ENCODE measurements around the gene SLC24A1.
"Not testable (repeated sequence)": the region's sequence is repeated elsewhere in the genome, so short reads cannot be mapped to it uniquely, and the experiment has no call there.

Gene SLC24A1

DNA sequence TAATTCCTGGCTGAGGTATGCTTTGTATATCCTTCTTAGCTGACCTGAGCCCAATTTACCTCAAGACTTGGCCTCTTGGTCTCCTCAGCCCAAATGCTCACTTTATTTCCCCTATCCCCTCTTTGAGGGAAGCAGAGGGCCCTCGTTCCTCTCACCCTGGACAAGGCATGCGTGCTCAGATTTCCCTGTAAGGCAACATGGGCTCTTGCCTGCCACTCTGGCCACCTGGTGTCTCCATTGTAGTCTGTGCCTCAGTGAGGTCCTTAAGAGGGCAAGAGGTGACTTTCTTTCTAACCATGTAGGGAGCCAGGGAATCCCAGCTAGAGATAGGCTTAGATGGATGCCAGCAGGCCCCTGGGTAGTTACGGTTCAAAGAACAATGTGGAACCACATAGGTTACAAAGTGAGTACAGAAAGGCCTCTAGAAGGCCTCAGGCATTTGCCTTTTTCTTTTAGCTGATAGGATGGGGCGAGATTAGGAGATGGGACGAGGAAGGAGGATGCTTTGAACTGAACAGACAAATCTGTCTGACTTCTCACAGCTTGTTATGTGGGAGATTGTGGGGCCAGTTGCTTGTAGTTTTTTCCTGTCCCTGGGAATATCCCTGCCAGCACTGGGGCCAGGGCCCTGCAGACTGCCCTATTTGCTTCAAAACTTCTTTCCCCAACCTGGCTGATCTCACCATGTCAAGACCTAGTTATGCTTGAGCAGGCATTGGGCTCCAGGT lies 9.7 kb upstream of the SLC24A1 start:
- H2BK15ac ChIP-seq (ENCODE audit: low read length) = no peak overlapping the region
- no peak overlapping the region for H4K8ac ChIP-seq (ENCODE audit: low read depth, low read length)
- H3K27ac ChIP-seq (replicated peaks; ENCODE audit: low read length) = peak overlapping the region; percentile 89
- no peak overlapping the region for H2AK5ac ChIP-seq (ENCODE audit: low read depth, low read length)
- no peak overlapping the region for H3K4ac ChIP-seq (ENCODE audit: low read length)
- H3K4me1 ChIP-seq (ENCODE audit: control insufficient read depth in 2 of 2, insufficient read depth in 1 of 2, low read depth in 1 of 2, low read length in 2 of 2) = peaks cover 8 to 14% of the 10 kb centered on the region in 2 donors
- H3K9ac ChIP-seq (ENCODE audit: low read depth, low read length, poor library complexity) = no peak overlapping the region
- no peak overlapping the region for H2BK5ac ChIP-seq (ENCODE audit: low read length)
- no peaks in the 10 kb centered on the region for H3K9me3 ChIP-seq (replicated peaks in 1 of 2; ENCODE audit: control insufficient read depth in 2 of 2, insufficient read depth in 1 of 2, low read depth in 1 of 2, low read length in 2 of 2)
- peak; percentile 9 for DNase-seq (ENCODE audit: low spot score)
- H3K14ac ChIP-seq (ENCODE audit: low read length) = no peak overlapping the region
- no CpG with 5 or more reads among the region's 5 CpGs for WGBS, 2 donors (ENCODE audit: extremely low coverage in 2 of 2, insufficient read length in 2 of 2, insufficient replicate concordance in 1 of 2)
- H3K4me3 ChIP-seq (ENCODE audit: low read length in 2 of 2) = peak overlapping the region in 1 of 2 donors; percentile 65
- H4K91ac ChIP-seq (ENCODE audit: low read depth, low read length, poor library complexity) = no peak overlapping the region
- H3K23ac ChIP-seq (ENCODE audit: low read depth, low read length, poor library complexity) = no peak overlapping the region
- no peak overlapping the region for H2BK12ac ChIP-seq (ENCODE audit: low read length)
- no peak overlapping the region for H2BK120ac ChIP-seq (ENCODE audit: low read depth, low read length)
- H3K36me3 ChIP-seq (replicated peaks in 1 of 2; ENCODE audit: control insufficient read depth in 2 of 2, insufficient read depth in 2 of 2, low read length in 2 of 2) = peaks cover 1 to 7% of the 10 kb centered on the region in 2 donors
- no peaks in the 10 kb centered on the region for H3K79me1 ChIP-seq (ENCODE audit: low read depth, low read length)
- H2AFZ ChIP-seq (ENCODE audit: low read length) = peak overlapping the region; percentile 92
- H3K27me3 ChIP-seq (ENCODE audit: control insufficient read depth in 3 of 3, insufficient read depth in 3 of 3, low read depth in 1 of 3, low read length in 3 of 3) = no peaks in the 10 kb centered on the region
- no peak overlapping the region for H3K18ac ChIP-seq (ENCODE audit: low read length)
- peak overlapping the region; percentile 58 for H3K4me2 ChIP-seq (ENCODE audit: insufficient read depth, low read length, poor library complexity, severe bottlenecking)

DNA sequence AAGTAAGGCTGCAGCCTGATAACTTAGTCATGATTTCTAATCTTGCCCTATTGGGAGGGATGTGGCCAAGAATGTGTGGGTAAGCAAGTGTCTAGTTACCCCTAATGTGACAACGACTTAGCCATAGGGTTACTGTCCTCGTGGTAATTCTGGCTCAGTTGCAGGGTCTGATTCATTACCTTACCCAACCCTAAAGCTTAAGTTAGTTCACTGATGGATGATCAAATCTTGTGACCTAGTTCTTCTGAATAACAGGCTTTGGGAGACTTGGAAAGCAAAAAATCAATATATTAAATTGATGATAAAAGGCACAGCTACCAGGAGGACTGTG lies 9.2 kb upstream of the SLC24A1 start:
- H2AK5ac ChIP-seq (ENCODE audit: low read depth, low read length) = no peak overlapping the region
- no peak overlapping the region for H3K23ac ChIP-seq (ENCODE audit: low read depth, low read length, poor library complexity)
- H3K14ac ChIP-seq (ENCODE audit: low read length) = no peak overlapping the region
- H3K79me1 ChIP-seq (ENCODE audit: low read depth, low read length) = no peaks in the 10 kb centered on the region
- H2BK120ac ChIP-seq (ENCODE audit: low read depth, low read length) = no peak overlapping the region
- no peak overlapping the region for H2BK5ac ChIP-seq (ENCODE audit: low read length)
- no peaks in the 10 kb centered on the region for H3K27me3 ChIP-seq (ENCODE audit: control insufficient read depth in 3 of 3, insufficient read depth in 3 of 3, low read depth in 1 of 3, low read length in 3 of 3)
- H3K9ac ChIP-seq (ENCODE audit: low read depth, low read length, poor library complexity) = no peak overlapping the region
- no peak overlapping the region for H4K91ac ChIP-seq (ENCODE audit: low read depth, low read length, poor library complexity)
- H3K4me2 ChIP-seq (ENCODE audit: insufficient read depth, low read length, poor library complexity, severe bottlenecking) = no peak overlapping the region
- WGBS, 2 donors (ENCODE audit: extremely low coverage in 2 of 2, insufficient read length in 2 of 2, insufficient replicate concordance in 1 of 2) = no CpG with 5 or more reads among the region's 2 CpGs
- peak overlapping the region; percentile 26 for H3K27ac ChIP-seq (replicated peaks; ENCODE audit: low read length)
- no peak overlapping the region for H3K18ac ChIP-seq (ENCODE audit: low read length)
- peaks cover 8 to 14% of the 10 kb centered on the region in 2 donors for H3K4me1 ChIP-seq (ENCODE audit: control insufficient read depth in 2 of 2, insufficient read depth in 1 of 2, low read depth in 1 of 2, low read length in 2 of 2)
- peak overlapping the region in 1 of 2 donors; percentile 65 for H3K4me3 ChIP-seq (ENCODE audit: low read length in 2 of 2)
- no peaks in the 10 kb centered on the region for H3K9me3 ChIP-seq (replicated peaks in 1 of 2; ENCODE audit: control insufficient read depth in 2 of 2, insufficient read depth in 1 of 2, low read depth in 1 of 2, low read length in 2 of 2)
- DNase-seq (ENCODE audit: low spot score) = no peak
- H2BK12ac ChIP-seq (ENCODE audit: low read length) = no peak overlapping the region
- no peak overlapping the region for H4K8ac ChIP-seq (ENCODE audit: low read depth, low read length)
- H2AFZ ChIP-seq (ENCODE audit: low read length) = peak overlapping the region; percentile 92
- H3K36me3 ChIP-seq (replicated peaks in 1 of 2; ENCODE audit: control insufficient read depth in 2 of 2, insufficient read depth in 2 of 2, low read length in 2 of 2) = peaks cover 0 to 2% of the 10 kb centered on the region in 2 donors
- no peak overlapping the region for H3K4ac ChIP-seq (ENCODE audit: low read length)
- no peak overlapping the region for H2BK15ac ChIP-seq (ENCODE audit: low read length)

DNA sequence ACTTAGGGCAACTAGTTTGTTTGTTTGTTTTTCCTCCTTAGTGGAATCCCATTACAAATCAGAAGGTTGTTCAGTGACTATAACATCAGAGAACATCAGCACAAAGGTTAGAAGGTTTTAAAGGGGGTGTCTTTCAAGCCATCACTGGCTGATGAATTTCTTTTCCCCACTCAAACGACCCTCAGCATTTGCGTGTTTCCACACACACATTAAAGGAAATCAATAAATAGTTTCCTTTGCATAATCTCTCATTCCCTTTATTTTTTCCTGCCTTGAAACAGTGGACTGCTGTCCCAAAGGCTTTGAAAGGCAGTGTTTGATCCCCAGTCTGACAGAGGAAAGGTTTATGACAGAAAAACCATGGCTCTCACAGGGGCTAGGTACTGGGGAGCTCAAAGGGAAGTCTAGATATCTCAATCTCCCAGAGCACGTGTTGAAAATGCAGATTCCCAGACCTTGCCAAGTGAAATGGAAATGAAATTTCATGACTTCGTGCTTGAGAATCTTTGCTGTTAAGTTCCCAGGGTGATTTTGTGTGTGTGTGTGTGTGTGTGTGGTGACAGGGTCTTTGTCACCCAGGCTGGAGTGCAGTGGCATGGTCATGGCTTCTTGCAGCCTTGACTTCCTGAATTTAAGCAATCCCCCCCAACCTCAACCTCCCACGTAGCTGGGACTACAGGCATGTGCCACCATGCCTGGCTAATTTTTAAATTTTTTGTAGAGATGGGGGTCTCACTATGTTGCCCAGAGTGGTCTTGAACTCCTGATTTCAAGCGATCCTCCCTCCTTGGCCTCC lies 8.6 kb upstream of the SLC24A1 start:
- no peak overlapping the region for H2AFZ ChIP-seq (ENCODE audit: low read length)
- H3K9ac ChIP-seq (ENCODE audit: low read depth, low read length, poor library complexity) = no peak overlapping the region
- no peaks in the 10 kb centered on the region for H3K27me3 ChIP-seq (ENCODE audit: control insufficient read depth in 3 of 3, insufficient read depth in 3 of 3, low read depth in 1 of 3, low read length in 3 of 3)
- H3K79me1 ChIP-seq (ENCODE audit: low read depth, low read length) = no peaks in the 10 kb centered on the region
- H2BK15ac ChIP-seq (ENCODE audit: low read length) = no peak overlapping the region
- H3K9me3 ChIP-seq (replicated peaks in 1 of 2; ENCODE audit: control insufficient read depth in 2 of 2, insufficient read depth in 1 of 2, low read depth in 1 of 2, low read length in 2 of 2) = no peaks in the 10 kb centered on the region
- WGBS, 2 donors (ENCODE audit: extremely low coverage in 2 of 2, insufficient read length in 2 of 2, insufficient replicate concordance in 1 of 2) = no CpG with 5 or more reads among the region's 6 CpGs
- H3K36me3 ChIP-seq (replicated peaks in 1 of 2; ENCODE audit: control insufficient read depth in 2 of 2, insufficient read depth in 2 of 2, low read length in 2 of 2) = no peaks in the 10 kb centered on the region
- H3K4me2 ChIP-seq (ENCODE audit: insufficient read depth, low read length, poor library complexity, severe bottlenecking) = no peak overlapping the region
- no peak overlapping the region for H4K91ac ChIP-seq (ENCODE audit: low read depth, low read length, poor library complexity)
- no peak overlapping the region for H3K14ac ChIP-seq (ENCODE audit: low read length)
- no peak overlapping the region for H2BK5ac ChIP-seq (ENCODE audit: low read length)
- H2BK120ac ChIP-seq (ENCODE audit: low read depth, low read length) = no peak overlapping the region
- no peak overlapping the region for H2BK12ac ChIP-seq (ENCODE audit: low read length)
- H3K4me1 ChIP-seq (ENCODE audit: control insufficient read depth in 2 of 2, insufficient read depth in 1 of 2, low read depth in 1 of 2, low read length in 2 of 2) = peaks cover 8 to 14% of the 10 kb centered on the region in 2 donors
- no peak overlapping the region for H3K27ac ChIP-seq (replicated peaks; ENCODE audit: low read length)
- no peak overlapping the region for H3K4me3 ChIP-seq (ENCODE audit: low read length in 2 of 2)
- DNase-seq (ENCODE audit: low spot score) = no peak
- no peak overlapping the region for H3K4ac ChIP-seq (ENCODE audit: low read length)
- H2AK5ac ChIP-seq (ENCODE audit: low read depth, low read length) = no peak overlapping the region
- no peak overlapping the region for H4K8ac ChIP-seq (ENCODE audit: low read depth, low read length)
- H3K18ac ChIP-seq (ENCODE audit: low read length) = no peak overlapping the region
- H3K23ac ChIP-seq (ENCODE audit: low read depth, low read length, poor library complexity) = no peak overlapping the region

DNA sequence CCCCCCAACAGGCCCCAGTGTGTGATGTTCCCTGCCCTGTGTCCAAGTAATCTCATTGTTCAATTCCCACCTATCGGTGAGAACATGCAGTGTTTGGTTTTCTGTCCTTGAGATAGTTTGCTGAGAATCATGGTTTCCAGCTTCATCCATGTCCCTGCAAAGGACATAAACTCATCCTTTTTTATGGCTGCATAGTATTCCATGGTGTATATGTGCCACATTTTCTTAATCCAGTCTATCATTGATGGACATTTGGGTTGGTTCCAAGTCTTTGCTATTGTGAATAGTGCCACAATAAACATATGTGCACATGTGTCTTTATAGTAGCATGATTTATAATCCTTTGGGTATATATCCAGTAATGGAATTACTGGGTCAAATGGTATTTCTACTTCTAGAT lies 5.9 kb upstream of the SLC24A1 start:
- not testable (repeated sequence) for H3K14ac ChIP-seq (ENCODE audit: low read length); H3K18ac ChIP-seq (ENCODE audit: low read length); H2AFZ ChIP-seq (ENCODE audit: low read length); H4K8ac ChIP-seq (ENCODE audit: low read depth, low read length); DNase-seq (ENCODE audit: low spot score); H3K9me3 ChIP-seq (replicated peaks in 1 of 2; ENCODE audit: control insufficient read depth in 2 of 2, insufficient read depth in 1 of 2, low read depth in 1 of 2, low read length in 2 of 2); H3K23ac ChIP-seq (ENCODE audit: low read depth, low read length, poor library complexity); H2BK12ac ChIP-seq (ENCODE audit: low read length); H3K4me2 ChIP-seq (ENCODE audit: insufficient read depth, low read length, poor library complexity, severe bottlenecking); H2BK15ac ChIP-seq (ENCODE audit: low read length); H2BK120ac ChIP-seq (ENCODE audit: low read depth, low read length); H3K4ac ChIP-seq (ENCODE audit: low read length); H3K27ac ChIP-seq (replicated peaks; ENCODE audit: low read length); H4K91ac ChIP-seq (ENCODE audit: low read depth, low read length, poor library complexity); H3K27me3 ChIP-seq (ENCODE audit: control insufficient read depth in 3 of 3, insufficient read depth in 3 of 3, low read depth in 1 of 3, low read length in 3 of 3); H3K79me1 ChIP-seq (ENCODE audit: low read depth, low read length); H3K9ac ChIP-seq (ENCODE audit: low read depth, low read length, poor library complexity); H2BK5ac ChIP-seq (ENCODE audit: low read length); H3K4me3 ChIP-seq (ENCODE audit: low read length in 2 of 2); H2AK5ac ChIP-seq (ENCODE audit: low read depth, low read length); H3K36me3 ChIP-seq (replicated peaks in 1 of 2; ENCODE audit: control insufficient read depth in 2 of 2, insufficient read depth in 2 of 2, low read length in 2 of 2)
- no CpG with 5 or more reads among the region's 1 CpG for WGBS, 2 donors (ENCODE audit: extremely low coverage in 2 of 2, insufficient read length in 2 of 2, insufficient replicate concordance in 1 of 2)
- H3K4me1 ChIP-seq (ENCODE audit: control insufficient read depth in 2 of 2, insufficient read depth in 1 of 2, low read depth in 1 of 2, low read length in 2 of 2) = peaks cover 8 to 10% of the 10 kb centered on the region in 2 donors

All from neuronal stem cell (in vitro differentiated cells).